Measurements from ENCODE around the gene RBBP6. TPM values are rescaled to one million over a fixed set of nuclear protein-coding genes. Genes with fewer than 3 reads are reported as not detected.

Gene RBBP6
- total RNA-seq, 1 experiment from 2014 or later = 54.8 TPM

DNA sequence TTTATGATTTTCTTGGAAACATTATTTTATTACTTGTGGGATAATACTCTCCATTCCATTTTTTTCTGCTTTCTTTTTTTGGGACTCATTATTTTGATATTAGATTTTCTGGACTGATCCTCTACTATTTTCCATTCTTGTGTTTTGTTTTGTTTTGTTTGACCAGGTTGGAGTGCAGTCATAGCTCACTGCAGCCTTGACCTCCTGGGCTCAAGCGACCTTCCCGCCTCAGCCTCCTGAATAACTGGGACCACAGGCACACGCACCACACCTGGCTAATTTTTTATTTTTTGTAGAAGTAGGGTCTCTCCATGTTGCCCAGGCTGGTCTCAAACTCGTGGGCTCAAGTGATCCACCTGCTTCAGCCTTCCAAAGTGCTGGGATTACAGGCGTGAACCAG, 44.1 kb downstream of the RBBP6 start:
- Histone ChIP-seq H2AK5ac (ENCODE audit: insufficient read length, low read length) (no peak overlapping the region), H3K56ac (ENCODE audit: insufficient read length, low read depth, low read length) (no peak overlapping the region), H2BK12ac (ENCODE audit: insufficient read length, low read depth, low read length) (no peak overlapping the region), H3K4me1 (ENCODE audit: insufficient read depth, low read length) (no peaks in the 10 kb centered on the region), H3K23me2 (ENCODE audit: insufficient read length, low read depth, low read length, poor library complexity, severe bottlenecking) (no peaks in the 10 kb centered on the region), H2BK20ac (ENCODE audit: low read depth, low read length, poor library complexity, severe bottlenecking) (no peak overlapping the region), H3K4me2 (ENCODE audit: insufficient read depth, insufficient read length, low read length) (no peak overlapping the region), H3K9ac (ENCODE audit: extremely low read depth, insufficient read length, low read length) (no peak overlapping the region), H3K79me1 (ENCODE audit: insufficient read depth, low read depth, low read length, poor library complexity, severe bottlenecking) (no peaks in the 10 kb centered on the region), H3K27ac (ENCODE audit: insufficient read length, low read depth, low read length) (no peak overlapping the region), H3K23ac (ENCODE audit: insufficient read length, low read depth, low read length) (no peak overlapping the region), H2BK15ac (ENCODE audit: low read depth, low read length) (no peak overlapping the region), H4K91ac (ENCODE audit: insufficient read length, low read depth, low read length) (no peak overlapping the region), H2BK120ac (ENCODE audit: low read depth, low read length, poor library complexity, severe bottlenecking) (no peak overlapping the region), H4K20me1 (ENCODE audit: control insufficient read depth, insufficient read depth, insufficient read length) (no peaks in the 10 kb centered on the region), H3T11ph (ENCODE audit: low read length) (no peak overlapping the region), H3K79me2 (ENCODE audit: insufficient read depth, low read length) (no peaks in the 10 kb centered on the region), H3K14ac (ENCODE audit: insufficient read depth, low read length) (no peak overlapping the region), H3K4ac (ENCODE audit: low read depth, low read length) (no peak overlapping the region), H3K9me3 (ENCODE audit: control insufficient read depth, low read depth, low read length) (no peaks in the 10 kb centered on the region), H2BK5ac (ENCODE audit: insufficient read length, low read length) (no peak overlapping the region), H4K8ac (replicated peaks; ENCODE audit: insufficient read length, low read depth, low read length) (no peak overlapping the region), H4K5ac (ENCODE audit: insufficient read length, low read depth, low read length) (no peak overlapping the region), H3K18ac (ENCODE audit: insufficient read length, low read depth, low read length) (no peak overlapping the region), H2AFZ (ENCODE audit: low read length) (no peak overlapping the region), H3K27me3 (ENCODE audit: insufficient read depth, low read length) (no peaks in the 10 kb centered on the region)
- H3K27ac Mint-ChIP-seq = 0 out of 7 replicates have a peak overlapping the region, but pooled peaks of 1 of the 3 experiments have one; percentile 9
- no CpG with 5 or more reads among the region's 5 CpGs for WGBS (ENCODE audit: extremely low coverage, insufficient read length, low lambda C conversion rate)
- DNase-seq = no peak
- 0 out of 2 replicates have a peak, but pooled peaks cover 1% of the 10 kb centered on the region for H3K27me3 Mint-ChIP-seq (ENCODE audit: low read depth)
- TF ChIP-seq, protein P1, sequence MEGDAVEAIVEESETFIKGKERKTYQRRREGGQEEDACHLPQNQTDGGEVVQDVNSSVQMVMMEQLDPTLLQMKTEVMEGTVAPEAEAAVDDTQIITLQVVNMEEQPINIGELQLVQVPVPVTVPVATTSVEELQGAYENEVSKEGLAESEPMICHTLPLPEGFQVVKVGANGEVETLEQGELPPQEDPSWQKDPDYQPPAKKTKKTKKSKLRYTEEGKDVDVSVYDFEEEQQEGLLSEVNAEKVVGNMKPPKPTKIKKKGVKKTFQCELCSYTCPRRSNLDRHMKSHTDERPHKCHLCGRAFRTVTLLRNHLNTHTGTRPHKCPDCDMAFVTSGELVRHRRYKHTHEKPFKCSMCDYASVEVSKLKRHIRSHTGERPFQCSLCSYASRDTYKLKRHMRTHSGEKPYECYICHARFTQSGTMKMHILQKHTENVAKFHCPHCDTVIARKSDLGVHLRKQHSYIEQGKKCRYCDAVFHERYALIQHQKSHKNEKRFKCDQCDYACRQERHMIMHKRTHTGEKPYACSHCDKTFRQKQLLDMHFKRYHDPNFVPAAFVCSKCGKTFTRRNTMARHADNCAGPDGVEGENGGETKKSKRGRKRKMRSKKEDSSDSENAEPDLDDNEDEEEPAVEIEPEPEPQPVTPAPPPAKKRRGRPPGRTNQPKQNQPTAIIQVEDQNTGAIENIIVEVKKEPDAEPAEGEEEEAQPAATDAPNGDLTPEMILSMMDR (conservative IDR thresholded peaks at IDR 0.05) = no peak
- H3K36me3 Mint-ChIP-seq (ENCODE audit: insufficient read depth in 1 of 3, low read depth in 3 of 3) = no peaks in the 10 kb centered on the region
- H3K4me3 Mint-ChIP-seq = no peak overlapping the region
- no peaks in the 10 kb centered on the region for H3K9me3 Mint-ChIP-seq
- H3K4me1 Mint-ChIP-seq = peaks cover 7% of the 10 kb centered on the region in 2 experiments

Measured in H9 (cell line).